HL-60 (cell line): ENCODE data around the gene STT3B.

Experiments
- DNase-seq, 2 experiments: peaks; one replicate each; pipeline ENCODE4 v3.0.0-alpha.2; 2010 to 2020; ENCODE audit warnings: low read depth in 1 of 2, low spot score in 1 of 2
- H3K27ac ChIP-seq: fragments of 250-450 bp; sonication (Bioruptor Pico); replicated peaks from 2 replicates; pipeline ENCODE4 v1.5.1; 2020; ENCODE audit warnings: mild to moderate bottlenecking, moderate library complexity
- H3K27me3 ChIP-seq: fragments of 250-450 bp; sonication (Bioruptor Pico); 2 replicates; pipeline ENCODE4 v1.5.1; 2021; ENCODE audit warnings: mild to moderate bottlenecking, moderate library complexity; ENCODE audit not compliant: insufficient read depth, poor library complexity, severe bottlenecking
- H3K4me3 ChIP-seq: replicated peaks from 2 replicates; pipeline ENCODE4 v1.5.1; 2011; ENCODE audit warnings: mild to moderate bottlenecking, control low read depth, low read length; ENCODE audit not compliant: insufficient read depth
- GABPA ChIP-seq: IDR thresholded peaks from 2 replicates; pipeline ENCODE4 v1.6.1; 2012; ENCODE audit warnings: low read depth
- POLR2AphosphoS5 ChIP-seq: IDR thresholded peaks from 2 replicates; pipeline ENCODE4 v1.6.1; 2012; ENCODE audit warnings: low read depth
- SPI1 ChIP-seq: IDR thresholded peaks from 2 replicates; pipeline ENCODE4 v1.6.1; 2012; ENCODE audit warnings: low read depth, mild to moderate bottlenecking, borderline replicate concordance
- TF ChIP-seq, protein P1 (sequence below): IDR thresholded peaks from 2 replicates; pipeline ENCODE4 v1.6.1; 2012; ENCODE audit warnings: low read depth; ENCODE audit not compliant: insufficient replicate concordance
- TF ChIP-seq, protein P2 (sequence below): IDR thresholded peaks from one replicate; pipeline ENCODE4 v1.5.1; 2011; ENCODE audit warnings: low read length, control low read depth, inconsistent platforms; ENCODE audit not compliant: insufficient read depth

The STT3B gene

DNA sequence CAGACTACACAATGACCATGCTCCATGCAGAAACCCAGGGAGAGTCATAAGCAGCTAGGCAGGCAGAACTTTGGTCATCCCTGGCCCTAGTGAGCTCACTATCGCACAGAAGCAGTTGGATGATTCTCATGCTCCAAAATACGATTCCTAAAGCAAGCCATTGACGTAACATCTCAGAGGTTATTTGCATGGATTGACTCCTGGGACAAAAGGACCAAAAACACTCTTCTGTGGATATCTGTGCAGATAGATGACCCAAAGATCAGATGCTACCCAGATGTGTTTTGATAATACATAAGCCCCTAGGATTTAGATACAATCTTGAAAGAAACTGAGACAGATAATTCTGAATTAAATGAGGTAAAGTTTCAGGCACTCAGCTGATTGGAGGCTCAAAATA, 33.4 kb upstream of the STT3B start:
- TF ChIP-seq, protein P1, sequence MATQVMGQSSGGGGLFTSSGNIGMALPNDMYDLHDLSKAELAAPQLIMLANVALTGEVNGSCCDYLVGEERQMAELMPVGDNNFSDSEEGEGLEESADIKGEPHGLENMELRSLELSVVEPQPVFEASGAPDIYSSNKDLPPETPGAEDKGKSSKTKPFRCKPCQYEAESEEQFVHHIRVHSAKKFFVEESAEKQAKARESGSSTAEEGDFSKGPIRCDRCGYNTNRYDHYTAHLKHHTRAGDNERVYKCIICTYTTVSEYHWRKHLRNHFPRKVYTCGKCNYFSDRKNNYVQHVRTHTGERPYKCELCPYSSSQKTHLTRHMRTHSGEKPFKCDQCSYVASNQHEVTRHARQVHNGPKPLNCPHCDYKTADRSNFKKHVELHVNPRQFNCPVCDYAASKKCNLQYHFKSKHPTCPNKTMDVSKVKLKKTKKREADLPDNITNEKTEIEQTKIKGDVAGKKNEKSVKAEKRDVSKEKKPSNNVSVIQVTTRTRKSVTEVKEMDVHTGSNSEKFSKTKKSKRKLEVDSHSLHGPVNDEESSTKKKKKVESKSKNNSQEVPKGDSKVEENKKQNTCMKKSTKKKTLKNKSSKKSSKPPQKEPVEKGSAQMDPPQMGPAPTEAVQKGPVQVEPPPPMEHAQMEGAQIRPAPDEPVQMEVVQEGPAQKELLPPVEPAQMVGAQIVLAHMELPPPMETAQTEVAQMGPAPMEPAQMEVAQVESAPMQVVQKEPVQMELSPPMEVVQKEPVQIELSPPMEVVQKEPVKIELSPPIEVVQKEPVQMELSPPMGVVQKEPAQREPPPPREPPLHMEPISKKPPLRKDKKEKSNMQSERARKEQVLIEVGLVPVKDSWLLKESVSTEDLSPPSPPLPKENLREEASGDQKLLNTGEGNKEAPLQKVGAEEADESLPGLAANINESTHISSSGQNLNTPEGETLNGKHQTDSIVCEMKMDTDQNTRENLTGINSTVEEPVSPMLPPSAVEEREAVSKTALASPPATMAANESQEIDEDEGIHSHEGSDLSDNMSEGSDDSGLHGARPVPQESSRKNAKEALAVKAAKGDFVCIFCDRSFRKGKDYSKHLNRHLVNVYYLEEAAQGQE, result no peak
- TF ChIP-seq SPI1 (no peak), POLR2AphosphoS5 (no peak), GABPA (no peak)
- TF ChIP-seq, protein P2, sequence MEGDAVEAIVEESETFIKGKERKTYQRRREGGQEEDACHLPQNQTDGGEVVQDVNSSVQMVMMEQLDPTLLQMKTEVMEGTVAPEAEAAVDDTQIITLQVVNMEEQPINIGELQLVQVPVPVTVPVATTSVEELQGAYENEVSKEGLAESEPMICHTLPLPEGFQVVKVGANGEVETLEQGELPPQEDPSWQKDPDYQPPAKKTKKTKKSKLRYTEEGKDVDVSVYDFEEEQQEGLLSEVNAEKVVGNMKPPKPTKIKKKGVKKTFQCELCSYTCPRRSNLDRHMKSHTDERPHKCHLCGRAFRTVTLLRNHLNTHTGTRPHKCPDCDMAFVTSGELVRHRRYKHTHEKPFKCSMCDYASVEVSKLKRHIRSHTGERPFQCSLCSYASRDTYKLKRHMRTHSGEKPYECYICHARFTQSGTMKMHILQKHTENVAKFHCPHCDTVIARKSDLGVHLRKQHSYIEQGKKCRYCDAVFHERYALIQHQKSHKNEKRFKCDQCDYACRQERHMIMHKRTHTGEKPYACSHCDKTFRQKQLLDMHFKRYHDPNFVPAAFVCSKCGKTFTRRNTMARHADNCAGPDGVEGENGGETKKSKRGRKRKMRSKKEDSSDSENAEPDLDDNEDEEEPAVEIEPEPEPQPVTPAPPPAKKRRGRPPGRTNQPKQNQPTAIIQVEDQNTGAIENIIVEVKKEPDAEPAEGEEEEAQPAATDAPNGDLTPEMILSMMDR, result no peak
- Histone ChIP-seq H3K4me3 (no peak overlapping the region), H3K27me3 (no peaks in the 10 kb centered on the region), H3K27ac (no peak overlapping the region)
- DNase-seq, result no peak

- no peak overlapping the region for H3K4me3 ChIP-seq
- no peak overlapping the region for H3K27ac ChIP-seq
- no peak for DNase-seq
- no peak for TF ChIP-seq SPI1
- TF ChIP-seq, protein P1, result no peak
- no peak for TF ChIP-seq GABPA
- TF ChIP-seq, protein P2, result no peak
- TF ChIP-seq POLR2AphosphoS5, result no peak
- no peaks in the 10 kb centered on the region for H3K27me3 ChIP-seq
These were observed 29.9 kb upstream of the STT3B start for GRCh38 chr3:31502803-31503221.

GRCh38 chr3:31503456-31503855, 29.3 kb upstream of the STT3B start:
- DNase-seq, result no peak
- Histone ChIP-seq H3K4me3 (no peak overlapping the region), H3K27ac (no peak overlapping the region), H3K27me3 (no peaks in the 10 kb centered on the region)
- TF ChIP-seq GABPA (no peak), SPI1 (no peak), POLR2AphosphoS5 (no peak)
- TF ChIP-seq, protein P1, result no peak
- TF ChIP-seq, protein P2, result no peak
